Duodenal mucosa (tissue), 2 donors: Measurements from ENCODE around the gene ONECUT1.
A peak's percentile ranks its signal among the peaks of the same experiment; 100 is the strongest.

ENCODE experiments used
- H3K27ac ChIP-seq: one replicate; pipeline ENCODE4 v1.7.0; 2013; ENCODE audit warnings: low read depth, low read length
- H3K27me3 ChIP-seq, 2 donors: one replicate each; pipeline ENCODE4 v1.7.0; 2013; ENCODE audit warnings: low read length in 2 of 2, control low read depth in 1 of 2; ENCODE audit not compliant: insufficient read depth in 2 of 2, control insufficient read depth in 1 of 2
- H3K36me3 ChIP-seq, 2 donors: one replicate each; pipeline ENCODE4 v1.7.0; 2013; ENCODE audit warnings: low read length in 2 of 2, control low read depth in 1 of 2; ENCODE audit not compliant: insufficient read depth in 2 of 2, control insufficient read depth in 1 of 2
- H3K4me1 ChIP-seq, 2 donors: one replicate each; pipeline ENCODE4 v1.7.0; 2013; ENCODE audit warnings: low read length in 2 of 2, control low read depth in 1 of 2; ENCODE audit not compliant: insufficient read depth in 2 of 2, control insufficient read depth in 1 of 2
- H3K4me3 ChIP-seq, 2 donors: one replicate each; pipeline ENCODE4 v1.7.0; 2013; ENCODE audit warnings: low read length in 2 of 2, low read depth in 1 of 2
- H3K9ac ChIP-seq, 2 donors: one replicate each; pipeline ENCODE4 v1.7.0; 2013; ENCODE audit warnings: low read length in 2 of 2, low read depth in 1 of 2
- H3K9me3 ChIP-seq, 2 donors: one replicate each; pipeline ENCODE4 v1.7.0; 2013; ENCODE audit warnings: low read length in 2 of 2, control low read depth in 1 of 2; ENCODE audit not compliant: control insufficient read depth in 1 of 2

The ONECUT1 gene

DNA sequence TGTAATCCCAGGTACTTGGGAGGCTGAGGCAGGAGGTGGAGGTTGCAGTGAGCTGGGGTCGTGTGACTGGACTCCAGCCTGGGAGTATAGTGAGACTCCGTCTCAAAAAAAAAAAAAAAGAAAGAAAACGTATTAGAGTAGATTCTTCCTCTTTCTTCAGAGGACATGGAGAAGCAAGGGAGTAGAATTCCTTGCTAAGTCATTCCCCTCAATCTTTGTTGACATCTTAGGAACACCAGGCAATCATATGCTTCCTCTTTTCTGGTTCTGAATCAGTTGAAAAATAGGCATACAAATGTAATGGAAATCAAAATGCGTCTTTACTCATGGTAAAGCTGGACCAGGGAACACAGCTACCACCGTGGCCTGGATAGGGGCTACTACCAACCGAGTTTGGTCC lies 72.7 kb downstream of the ONECUT1 start:
- no peaks in the 10 kb centered on the region for H3K4me1 ChIP-seq
- no peaks in the 10 kb centered on the region for H3K9me3 ChIP-seq
- H3K27ac ChIP-seq, result no peak overlapping the region
- no peak overlapping the region for H3K9ac ChIP-seq
- no peaks in the 10 kb centered on the region for H3K36me3 ChIP-seq
- H3K4me3 ChIP-seq, result no peak overlapping the region
- no peaks in the 10 kb centered on the region for H3K27me3 ChIP-seq

- Histone ChIP-seq H3K36me3 (no peaks in the 10 kb centered on the region), H3K27me3 (no peaks in the 10 kb centered on the region), H3K9me3 (no peaks in the 10 kb centered on the region), H3K27ac (no peak overlapping the region), H3K4me1 (no peaks in the 10 kb centered on the region), H3K4me3 (no peak overlapping the region), H3K9ac (no peak overlapping the region)
Observed at GRCh38 chr15:52716536-52716935, 73.6 kb downstream of the ONECUT1 start.

DNA sequence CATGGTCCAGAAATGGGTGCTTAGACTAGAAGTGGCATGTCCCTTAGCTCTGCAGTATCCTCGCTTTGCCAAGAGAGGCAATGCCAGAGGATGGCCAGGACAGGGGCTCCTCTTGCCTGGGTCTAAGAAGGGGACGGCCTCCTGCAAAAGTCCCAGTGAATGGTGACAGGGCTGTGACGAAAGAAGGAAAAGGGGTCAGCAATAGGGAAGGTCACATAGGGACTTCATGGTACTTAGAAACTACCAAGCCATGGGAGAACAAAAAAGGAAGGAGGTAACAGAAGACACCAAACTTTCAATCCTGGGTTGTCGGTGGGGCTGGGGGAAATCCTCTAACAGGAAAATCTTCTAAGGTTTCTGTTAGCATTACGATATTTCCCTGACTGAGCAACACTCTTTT lies 74.7 kb downstream of the ONECUT1 start:
- H3K27ac ChIP-seq, result no peak overlapping the region
- no peaks in the 10 kb centered on the region for H3K36me3 ChIP-seq
- H3K4me3 ChIP-seq, result no peak overlapping the region
- no peaks in the 10 kb centered on the region for H3K27me3 ChIP-seq
- H3K9me3 ChIP-seq, result no peaks in the 10 kb centered on the region
- no peaks in the 10 kb centered on the region for H3K4me1 ChIP-seq
- no peak overlapping the region for H3K9ac ChIP-seq

DNA sequence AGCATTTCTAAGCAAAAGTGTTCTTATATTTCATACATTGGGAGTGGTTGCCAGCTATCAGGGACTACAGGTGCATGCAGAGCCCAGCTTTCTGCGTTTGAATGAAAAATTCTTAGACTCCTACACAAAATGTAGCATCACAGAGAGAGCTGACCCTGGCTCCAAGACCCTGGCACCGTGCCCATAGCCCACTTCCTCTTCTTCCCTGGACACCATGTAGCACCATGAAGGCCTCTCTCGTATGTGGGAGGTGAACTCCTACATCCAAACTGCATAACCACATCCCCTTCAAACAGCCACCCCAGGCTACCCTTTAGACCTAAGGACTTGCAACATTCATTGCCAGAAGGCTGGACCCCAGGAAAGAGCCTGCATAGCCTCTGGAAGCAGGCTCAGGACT lies 75.2 kb downstream of the ONECUT1 start:
- Histone ChIP-seq H3K9ac (no peak overlapping the region), H3K27ac (no peak overlapping the region), H3K36me3 (no peaks in the 10 kb centered on the region), H3K9me3 (no peaks in the 10 kb centered on the region), H3K4me3 (no peak overlapping the region), H3K27me3 (no peaks in the 10 kb centered on the region), H3K4me1 (no peaks in the 10 kb centered on the region)

DNA sequence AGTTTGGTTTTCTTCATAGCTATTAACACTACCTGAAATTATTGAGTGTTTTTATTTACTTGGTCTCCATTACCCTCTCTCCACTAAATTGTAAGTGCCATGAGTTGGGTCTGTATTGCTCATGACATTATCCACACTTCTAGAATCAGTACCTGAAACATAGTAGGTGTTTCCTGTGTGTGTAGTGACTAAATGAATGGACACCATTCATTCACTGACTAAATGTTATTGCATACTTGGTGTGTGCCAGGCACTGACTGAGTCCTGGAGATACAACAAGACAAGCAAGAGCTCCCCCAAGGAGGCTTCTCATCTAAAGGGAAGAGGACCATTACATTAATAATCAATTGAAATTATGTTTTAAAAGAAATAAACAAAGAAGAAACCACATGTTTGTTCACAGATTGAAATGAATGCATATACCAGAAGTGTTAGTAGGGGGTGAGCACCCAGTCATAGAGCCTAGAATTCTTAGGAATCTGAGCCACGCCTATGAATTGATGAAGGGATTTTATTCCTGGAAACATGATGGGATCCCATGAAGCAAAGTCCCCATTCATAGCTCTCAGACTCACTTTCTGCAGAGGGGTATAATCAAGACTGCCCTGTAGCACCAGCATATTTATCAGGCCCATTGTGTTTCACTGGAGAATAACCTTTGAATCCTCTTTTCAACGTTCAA lies 79.3 kb downstream of the ONECUT1 start:
- no peak overlapping the region for H3K27ac ChIP-seq
- peaks cover 11% of the 10 kb centered on the region in 2 donors for H3K4me1 ChIP-seq
- no peak overlapping the region for H3K4me3 ChIP-seq
- no peaks in the 10 kb centered on the region for H3K27me3 ChIP-seq
- no peak overlapping the region for H3K9ac ChIP-seq
- H3K36me3 ChIP-seq, result no peaks in the 10 kb centered on the region
- H3K9me3 ChIP-seq, result no peaks in the 10 kb centered on the region

DNA sequence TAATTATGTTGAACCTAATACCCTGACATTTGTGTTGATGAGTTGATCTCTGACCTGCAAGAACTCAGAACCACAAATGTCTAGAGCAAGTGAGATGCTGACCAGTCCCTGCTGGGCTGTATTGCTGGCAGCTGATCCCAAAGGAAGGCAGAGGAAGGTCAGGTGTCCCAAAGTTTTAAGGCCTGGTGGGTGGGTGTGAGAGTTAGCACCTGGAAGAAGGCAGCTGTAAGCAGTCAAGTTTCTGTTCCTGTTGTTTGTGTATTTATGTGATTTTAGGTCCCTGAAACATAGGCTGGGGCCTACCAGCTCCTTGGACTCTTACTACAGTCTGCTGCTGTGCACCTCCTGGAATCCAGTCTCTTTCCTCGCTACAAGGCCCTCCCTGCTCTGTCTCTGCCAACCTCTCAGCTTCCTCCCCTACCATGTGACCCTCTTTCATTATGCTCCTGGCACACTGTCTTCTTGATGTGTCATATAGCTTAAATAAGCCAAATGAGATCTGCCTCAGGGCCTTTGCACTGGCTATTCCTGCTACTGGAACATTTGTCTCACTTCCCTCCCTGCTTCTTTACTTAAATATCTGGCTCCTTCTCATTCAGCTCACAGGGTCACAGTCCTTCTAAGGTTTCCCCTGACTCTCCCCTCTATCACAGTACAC lies 80.0 kb downstream of the ONECUT1 start:
- H3K9me3 ChIP-seq, result no peaks in the 10 kb centered on the region
- H3K27ac ChIP-seq, result no peak overlapping the region

GRCh38 chr15:52709187-52709981 lies 80.8 kb downstream of the ONECUT1 start:
- H3K36me3 ChIP-seq, result no peaks in the 10 kb centered on the region
- H3K27me3 ChIP-seq, result no peaks in the 10 kb centered on the region
- H3K9me3 ChIP-seq, result no peaks in the 10 kb centered on the region
- peak overlapping the region; percentile 70 to 74 for H3K4me3 ChIP-seq
- H3K4me1 ChIP-seq, result peaks cover 11% of the 10 kb centered on the region in 2 donors
- H3K27ac ChIP-seq, result no peak overlapping the region
- peak overlapping the region in 1 of 2 donors; percentile 59 for H3K9ac ChIP-seq

More for the DNA sequence above, 80.0 kb downstream of the ONECUT1 start:
- H3K4me1 ChIP-seq, result peaks cover 11% of the 10 kb centered on the region in 2 donors
- no peaks in the 10 kb centered on the region for H3K36me3 ChIP-seq
- no peaks in the 10 kb centered on the region for H3K27me3 ChIP-seq
- no peak overlapping the region for H3K9ac ChIP-seq
- no peak overlapping the region for H3K4me3 ChIP-seq
